Raji (cell line): ENCODE data around the gene SDCBP2.

Source experiments
- POLR2A ChIP-seq: IDR thresholded peaks from 2 replicates; pipeline ENCODE4 v1.6.1; 2011; ENCODE audit warnings: low read depth, low read length, control low read depth; ENCODE audit not compliant: insufficient read depth

The SDCBP2 gene

DNA sequence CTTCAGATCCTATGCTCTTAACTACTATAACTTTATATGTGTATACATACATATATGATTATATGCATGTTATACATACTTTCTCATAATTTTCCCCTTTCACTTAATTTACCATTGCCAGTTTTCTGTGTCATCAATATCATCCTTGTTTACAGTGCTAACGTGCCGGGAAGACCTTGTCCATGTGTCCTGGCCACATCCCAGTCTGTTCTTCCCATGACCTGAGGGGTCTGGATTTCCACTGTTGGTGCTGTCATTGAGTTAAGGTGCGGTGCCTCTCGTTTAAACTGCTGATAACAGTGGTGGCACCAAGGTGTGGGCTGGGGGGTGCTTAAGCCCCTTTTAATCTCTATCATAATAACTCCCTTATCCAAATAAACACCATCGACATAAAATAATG is 8.5 kb upstream of the SDCBP2 start:
- TF ChIP-seq POLR2A: no peak

DNA sequence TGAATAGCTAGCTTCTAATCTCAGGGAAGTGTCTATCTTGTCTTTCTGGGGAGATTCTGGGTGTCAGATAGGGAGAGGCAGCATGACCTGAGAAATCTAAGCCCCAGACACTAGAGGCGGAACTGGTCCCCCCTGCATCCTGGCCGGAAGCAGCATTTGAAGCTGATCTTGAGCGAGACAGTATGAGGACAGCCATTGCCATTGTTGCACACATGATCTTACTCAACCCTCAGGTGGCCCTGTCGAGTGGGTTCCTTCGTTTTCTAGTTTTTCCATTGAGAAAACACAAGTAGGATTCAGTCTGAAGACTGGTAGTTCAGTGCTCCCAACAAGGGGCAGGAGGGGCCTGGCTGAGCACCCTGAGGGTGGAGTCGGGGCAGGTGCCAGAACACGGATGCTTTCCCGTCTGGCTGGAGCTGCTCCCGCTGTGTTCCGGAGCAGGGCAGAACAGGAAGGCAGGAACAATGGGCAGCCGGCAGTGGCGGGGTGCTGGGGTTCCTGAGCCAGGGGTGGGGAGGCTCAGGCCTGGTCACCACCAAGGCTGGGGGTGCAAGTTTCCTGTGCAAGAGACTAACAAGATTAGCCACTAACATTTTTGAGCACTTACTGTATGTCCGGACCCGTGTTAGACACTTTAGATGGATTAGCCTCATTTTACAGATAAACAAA is 7.9 kb upstream of the SDCBP2 start:
- no peak for TF ChIP-seq POLR2A

DNA sequence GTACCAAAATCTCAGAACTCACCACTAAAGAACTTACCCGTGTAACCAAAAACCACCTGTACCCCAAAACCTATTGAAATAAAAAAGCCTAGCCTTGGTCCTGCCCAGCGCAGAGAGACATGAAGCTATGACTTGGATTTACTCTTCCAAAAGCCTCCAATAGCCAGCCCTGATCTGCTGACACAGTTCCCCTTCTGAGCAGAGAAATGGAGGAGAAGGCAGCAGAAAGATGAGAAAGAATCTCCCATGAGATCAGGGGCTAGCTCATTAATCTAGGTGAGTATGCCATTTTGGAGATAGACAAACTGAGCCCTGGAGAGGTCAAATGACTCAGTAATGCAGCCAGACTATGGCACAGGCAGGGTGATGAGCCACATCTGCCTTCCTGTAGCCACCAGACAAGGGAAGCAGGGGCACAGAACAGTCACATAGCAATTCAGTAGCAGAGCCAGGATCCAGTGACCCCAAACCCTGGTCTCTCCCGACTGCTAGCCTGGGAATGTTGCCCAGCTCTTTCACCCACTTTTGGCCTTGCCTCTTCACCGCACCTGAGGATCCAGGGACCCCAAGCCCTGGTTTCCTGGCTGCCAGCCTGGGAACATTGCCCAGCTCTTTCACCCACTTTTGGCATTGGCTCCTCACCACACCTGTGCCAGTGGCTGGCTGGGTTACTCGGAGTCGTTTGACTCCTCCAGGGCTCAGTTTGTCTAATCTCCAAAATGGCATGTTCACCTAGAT is 7.2 kb upstream of the SDCBP2 start:
- no peak for TF ChIP-seq POLR2A

DNA sequence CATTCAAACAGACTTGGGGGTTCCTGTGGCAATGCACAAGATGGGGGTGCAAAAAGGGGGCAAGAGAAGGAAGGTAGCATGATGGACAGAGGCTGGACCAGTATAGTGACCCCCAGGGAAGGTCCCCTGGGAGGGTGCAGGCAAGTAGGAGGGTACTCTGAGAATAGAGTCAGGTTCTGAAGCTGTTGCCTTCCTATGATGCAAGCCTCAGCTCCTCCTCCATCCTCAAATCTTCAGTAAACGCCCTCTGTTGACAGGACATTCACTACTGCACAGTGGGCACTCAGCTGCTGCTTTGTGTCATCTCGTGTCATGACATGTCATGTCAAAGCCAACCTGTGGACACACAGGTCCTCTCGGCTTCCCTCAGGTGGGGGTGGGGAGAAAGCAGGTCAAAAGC is 5.8 kb upstream of the SDCBP2 start:
- TF ChIP-seq POLR2A: no peak

DNA sequence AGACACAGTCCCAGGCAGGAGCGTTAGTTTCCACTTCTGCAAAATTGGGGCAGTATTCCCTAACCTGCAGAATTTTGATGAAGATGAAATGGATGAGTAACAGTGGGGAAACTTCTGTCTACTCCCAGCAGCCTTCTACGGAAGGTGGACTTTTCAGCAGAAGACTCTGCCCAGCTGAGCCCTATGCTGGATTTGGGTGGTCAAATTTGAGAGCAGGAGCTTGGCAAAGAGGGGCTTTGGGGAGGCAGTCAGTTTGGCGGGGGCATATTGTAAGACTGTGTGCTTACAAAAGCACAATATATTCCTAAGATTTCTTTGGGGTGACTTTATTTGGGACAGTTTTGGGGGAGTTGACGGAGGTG is 5.4 kb upstream of the SDCBP2 start:
- TF ChIP-seq POLR2A: no peak

GRCh38 chr20:1333462-1334369 is 4.8 kb upstream of the SDCBP2 start:
- TF ChIP-seq POLR2A: no peak

GRCh38 chr20:1332749-1333300 is 3.9 kb upstream of the SDCBP2 start:
- TF ChIP-seq POLR2A: no peak

DNA sequence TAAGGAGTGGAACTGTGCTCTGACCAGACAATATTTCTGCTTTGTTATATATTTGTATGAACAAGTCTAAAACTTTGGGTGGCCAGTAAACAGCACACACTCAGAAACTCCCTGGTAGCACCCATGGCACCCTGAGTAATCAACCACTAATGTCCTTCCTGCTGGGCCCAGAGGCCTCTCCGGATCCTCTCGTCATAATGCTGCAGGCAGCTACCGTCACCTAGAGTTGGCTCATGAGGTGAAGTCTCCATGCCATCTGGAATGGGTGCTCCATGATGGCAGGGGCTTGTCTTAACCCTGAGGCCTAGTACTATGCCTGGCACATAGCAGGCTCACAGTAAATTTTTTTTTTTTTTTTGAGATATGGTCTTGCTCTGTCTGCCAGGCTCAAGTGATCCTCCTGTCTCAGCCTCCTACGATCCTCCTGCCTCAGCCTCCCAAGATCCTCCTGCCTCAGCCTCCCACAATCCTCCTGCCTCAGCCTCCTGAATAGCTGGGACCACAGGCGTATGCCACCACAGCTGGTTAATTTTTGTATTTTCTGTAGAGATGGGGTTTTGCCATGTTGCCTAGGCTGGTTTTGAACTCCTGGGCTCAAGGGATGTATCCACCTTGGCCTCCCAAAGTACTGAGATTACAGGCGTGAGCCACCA is 3.0 kb upstream of the SDCBP2 start:
- no peak for TF ChIP-seq POLR2A

DNA sequence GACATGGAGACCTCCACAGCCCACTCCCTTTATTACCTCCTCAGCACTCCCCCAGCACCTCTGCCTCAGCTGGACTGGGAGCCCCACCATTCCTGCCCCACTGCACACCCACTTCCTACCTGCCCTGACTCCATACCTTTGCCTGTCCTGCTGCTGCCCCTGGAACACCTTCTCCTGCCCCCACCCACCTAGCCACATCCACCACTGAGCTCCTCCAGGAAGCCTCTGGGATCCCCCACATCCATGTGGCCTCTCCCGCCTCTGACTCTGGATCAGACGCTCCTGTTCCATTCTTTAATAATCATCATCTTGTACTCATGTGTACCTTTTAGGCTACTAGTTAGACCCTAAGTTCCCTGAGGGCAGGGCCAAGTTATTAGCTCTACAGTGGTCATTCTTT is 2.2 kb upstream of the SDCBP2 start:
- TF ChIP-seq POLR2A: no peak

GRCh38 chr20:1330075-1330830 is 1.3 kb upstream of the SDCBP2 start:
- no peak for TF ChIP-seq POLR2A

DNA sequence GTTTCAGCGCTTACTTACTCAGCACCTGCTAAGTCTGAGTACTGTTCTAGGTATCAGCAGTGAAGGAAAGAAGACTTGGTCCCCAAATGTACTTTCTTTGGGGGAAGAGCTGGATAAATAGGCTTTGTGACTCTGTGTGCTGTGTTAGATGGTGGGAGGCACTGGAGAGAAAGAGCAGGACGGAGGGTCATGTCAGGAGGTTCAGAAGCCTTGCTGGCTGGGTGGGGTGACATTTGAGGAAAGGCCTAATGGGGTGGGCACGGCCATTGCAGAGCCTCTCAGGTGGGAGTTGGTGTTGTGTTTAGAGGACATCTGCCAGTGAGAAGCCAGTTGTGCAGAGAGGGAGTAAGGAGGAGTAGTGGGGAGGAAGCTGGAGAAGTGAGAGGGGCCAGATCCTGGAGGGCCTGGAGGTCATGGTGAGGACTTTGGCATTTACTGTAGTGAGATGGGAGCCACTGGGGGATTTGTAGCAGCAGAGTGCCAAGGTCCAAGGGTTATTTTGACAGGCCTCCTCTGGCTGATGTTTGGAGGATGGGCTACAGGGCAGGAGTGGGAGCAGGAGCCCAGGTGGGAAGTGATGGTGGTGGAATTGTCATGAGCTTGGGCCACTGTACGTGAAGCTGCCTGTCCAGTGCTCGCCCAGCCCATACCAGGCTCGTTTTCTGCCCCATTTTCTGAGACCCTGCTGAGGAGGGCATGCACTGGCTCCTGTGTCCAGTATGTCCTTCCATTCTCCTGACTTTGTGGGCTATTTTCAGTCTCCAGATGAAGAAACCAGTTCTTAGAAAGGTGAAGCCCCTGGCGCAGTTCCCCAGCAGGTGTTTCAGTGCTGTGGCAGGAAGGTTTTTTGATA is 886 bp downstream of the SDCBP2 start:
- no peak for TF ChIP-seq POLR2A

GRCh38 chr20:1327241-1327653 is 1.7 kb downstream of the SDCBP2 start:
- TF ChIP-seq POLR2A: no peak
